ENCODE results near the gene ZNF22. TPM values are rescaled to one million over a fixed set of nuclear protein-coding genes. Genes with fewer than 3 reads are reported as not detected.

Gene ZNF22
- total and polyA plus RNA-seq, 2 of the 4 experiments (the other 2 are of a cell fraction): 10.6 to 12.4 TPM

DNA sequence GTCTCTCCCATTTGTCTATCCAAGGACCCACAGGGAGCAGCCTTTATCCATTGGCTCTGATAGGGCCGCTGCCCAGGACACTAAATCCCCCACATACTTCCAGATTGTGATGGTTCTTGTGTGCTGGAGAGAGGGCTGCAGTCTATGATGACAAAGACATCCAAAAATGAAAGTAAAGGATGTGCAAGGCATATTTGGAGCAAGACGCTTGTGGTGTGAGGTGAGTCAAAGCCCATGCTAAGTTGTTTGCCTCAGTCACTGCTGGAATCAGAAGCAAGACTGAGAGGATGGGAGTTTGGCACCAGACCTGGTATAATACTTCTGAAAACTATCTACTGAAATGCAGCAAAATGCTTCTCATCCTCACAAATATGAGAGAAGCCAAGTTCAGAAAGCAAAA, 22.7 kb downstream of the ZNF22 start:
- Histone ChIP-seq H3K23ac (ENCODE audit: low read depth, low read length) (no peak overlapping the region), H2BK120ac (ENCODE audit: low read depth, low read length) (no peak overlapping the region), H3K14ac (replicated peaks; ENCODE audit: low read depth, low read length) (no peak overlapping the region), H2AFZ (replicated peaks; ENCODE audit: low read length, poor library complexity) (no peak overlapping the region), H3K56ac (ENCODE audit: extremely low read depth, insufficient read depth, low read length) (no peak overlapping the region), H2BK5ac (ENCODE audit: low read depth, low read length, poor library complexity, severe bottlenecking) (no peak overlapping the region), H3K9me3 (ENCODE audit: control insufficient read depth, insufficient read depth, low read length) (no peaks in the 10 kb centered on the region), H3K9ac (ENCODE audit: low read depth, low read length) (no peak overlapping the region), H2AK9ac (replicated peaks; ENCODE audit: low read depth, low read length, poor library complexity) (no peak overlapping the region), H2BK15ac (ENCODE audit: low read depth, low read length) (no peak overlapping the region), H3K9me1 (ENCODE audit: insufficient read depth, low read length) (no peaks in the 10 kb centered on the region), H3K18ac (ENCODE audit: low read depth, low read length) (no peak overlapping the region), H3K4me3 (ENCODE audit: insufficient read depth, low read depth, low read length) (no peak overlapping the region), H3K4ac (ENCODE audit: low read depth, low read length) (no peak overlapping the region), H3K79me1 (ENCODE audit: low read depth in 1 of 2, low read length in 2 of 2) (no peaks in the 10 kb centered on the region), H4K91ac (ENCODE audit: insufficient read depth, low read depth, low read length) (no peak overlapping the region), H3K4me1 (ENCODE audit: control insufficient read depth, insufficient read depth, low read length) (no peaks in the 10 kb centered on the region), H3K36me3 (ENCODE audit: control insufficient read depth, insufficient read depth, low read length) (no peaks in the 10 kb centered on the region), H4K5ac (ENCODE audit: low read depth, low read length) (no peak overlapping the region), H3K27ac (ENCODE audit: insufficient read depth, low read length) (no peak overlapping the region), H2AK5ac (ENCODE audit: low read depth, low read length) (no peak overlapping the region), H3K4me2 (ENCODE audit: low read depth, low read length) (peak overlapping the region; percentile 22; the same call in 1 of the 2 replicates), H3K27me3 (ENCODE audit: control insufficient read depth, insufficient read depth, low read length) (no peaks in the 10 kb centered on the region), H2BK20ac (ENCODE audit: low read depth, low read length) (no peak overlapping the region), H4K8ac (ENCODE audit: low read depth in 2 of 2, low read length in 2 of 2) (no peak overlapping the region), H4K20me1 (ENCODE audit: insufficient read depth, low read length) (no peaks in the 10 kb centered on the region)
- intact Hi-C loops (cut with micrococcal nuclease): no loop called here
- dilution Hi-C loops (cut with HindIII; ENCODE audit: low sequenced_read_pairs, unreplicated experiment): no loop called here
- ChIA-PET POLR2A (ENCODE audit: unreplicated experiment) (no interaction called here), CTCF (no interaction called here)
- DNase-seq (peak; percentile 25), ATAC-seq (ENCODE audit: low read depth) (peak; percentile 54)
- TF ChIP-seq FOS (IDR thresholded peaks at IDR 0.05; ENCODE audit: low read depth, low read length): no peak
- TF ChIP-seq CHD1 (IDR thresholded peaks at IDR 0.05; ENCODE audit: low read depth, low read length): no peak
- no peak for TF ChIP-seq RFX5 (IDR thresholded peaks at IDR 0.05; ENCODE audit: low read depth, low read length)
- no CpG with 5 or more reads among the region's 2 CpGs for WGBS, 2 experiments (ENCODE audit: extremely low coverage in 2 of 2, insufficient read length in 1 of 2)
- BruUV-seq (replicated peaks): no TSS peak
- in situ Hi-C loops (cut with MboI; ENCODE audit: low sequenced_read_pairs): no loop called here

All from IMR-90 (cell line).